ENCODE results near the gene SST. TPM values are rescaled to one million over a fixed set of nuclear protein-coding genes. Genes with fewer than 3 reads are reported as not detected.

The SST gene
- total and polyA plus RNA-seq, 4 donors, result not detected

GRCh38 chr3:187693431-187693830, 23.2 kb upstream of the SST start:
- no peak overlapping the region for H3K4me3 ChIP-seq (ENCODE audit: low read depth in 1 of 3, low read length in 3 of 3)
- no peak for TF ChIP-seq JUND (IDR thresholded peaks at IDR 0.05)
- no peak for TF ChIP-seq RXRA (IDR thresholded peaks at IDR 0.05)
- TF ChIP-seq NR2F2 (IDR thresholded peaks at IDR 0.05), result no peak
- no peak for TF ChIP-seq ZBTB33 (IDR thresholded peaks at IDR 0.05)
- TF ChIP-seq TAF1 (conservative IDR thresholded peaks at IDR 0.05), result no peak
- no peak for TF ChIP-seq FOXA1 (IDR thresholded peaks at IDR 0.05)
- no peak for TF ChIP-seq REST (IDR thresholded peaks at IDR 0.05)
- TF ChIP-seq, protein P1, sequence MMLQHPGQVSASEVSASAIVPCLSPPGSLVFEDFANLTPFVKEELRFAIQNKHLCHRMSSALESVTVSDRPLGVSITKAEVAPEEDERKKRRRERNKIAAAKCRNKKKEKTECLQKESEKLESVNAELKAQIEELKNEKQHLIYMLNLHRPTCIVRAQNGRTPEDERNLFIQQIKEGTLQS (IDR thresholded peaks at IDR 0.05), result no peak

DNA sequence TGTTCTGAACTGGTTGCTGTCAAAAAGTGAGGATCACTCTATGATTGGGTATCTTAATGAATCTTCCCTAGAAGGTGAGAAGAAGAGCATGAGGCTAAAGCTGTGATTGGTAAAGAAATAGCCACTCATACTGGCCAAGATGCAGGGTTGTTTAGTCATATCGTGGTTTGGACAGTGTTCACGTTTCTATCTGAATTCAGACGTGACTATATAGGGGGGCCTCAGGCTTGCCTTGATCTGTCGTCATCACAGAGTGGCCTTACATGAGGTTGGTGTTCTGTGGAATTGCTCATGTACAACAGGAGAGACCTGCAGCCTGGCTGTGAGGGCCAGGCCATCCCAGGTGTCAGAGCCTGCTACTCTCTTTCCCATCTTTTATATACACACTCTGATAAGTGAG, 19.8 kb upstream of the SST start:
- Histone ChIP-seq H3K4me1 (ENCODE audit: control insufficient read depth in 4 of 4, insufficient read depth in 4 of 4, low read length in 3 of 4) (no peaks in the 10 kb centered on the region), H3K36me3 (ENCODE audit: control insufficient read depth in 4 of 4, insufficient read depth in 3 of 4, low read depth in 1 of 4, low read length in 3 of 4) (no peaks in the 10 kb centered on the region), H3K9ac (ENCODE audit: low read depth in 1 of 2, low read length in 2 of 2) (no peak overlapping the region), H3K9me3 (ENCODE audit: control insufficient read depth in 4 of 4, low read length in 3 of 4) (peaks cover 0 to 1% (median 0%) of the 10 kb centered on the region in 4 donors), H3K4me3 (ENCODE audit: low read depth in 1 of 3, low read length in 3 of 3) (no peak overlapping the region), H3K27ac (ENCODE audit: low read depth in 1 of 2, low read length in 2 of 2) (no peak overlapping the region), H3K27me3 (ENCODE audit: control insufficient read depth in 4 of 4, insufficient read depth in 4 of 4, low read length in 3 of 4) (no peaks in the 10 kb centered on the region)
- TF ChIP-seq HNF4G (IDR thresholded peaks at IDR 0.05), result no peak
- no peak for DNase-seq (ENCODE audit: low spot score)
- WGBS, result 77% methylated on average over 4 of the region's 4 CpGs

More at GRCh38 chr3:187693431-187693830, 23.2 kb upstream of the SST start:
- Histone ChIP-seq H3K9me3 (ENCODE audit: control insufficient read depth in 4 of 4, low read length in 3 of 4) (no peaks in the 10 kb centered on the region), H3K4me1 (ENCODE audit: control insufficient read depth in 4 of 4, insufficient read depth in 4 of 4, low read length in 3 of 4) (no peaks in the 10 kb centered on the region), H3K27ac (ENCODE audit: low read depth in 1 of 2, low read length in 2 of 2) (no peak overlapping the region), H3K36me3 (ENCODE audit: control insufficient read depth in 4 of 4, insufficient read depth in 3 of 4, low read depth in 1 of 4, low read length in 3 of 4) (no peaks in the 10 kb centered on the region), H3K27me3 (ENCODE audit: control insufficient read depth in 4 of 4, insufficient read depth in 4 of 4, low read length in 3 of 4) (no peaks in the 10 kb centered on the region), H3K9ac (ENCODE audit: low read depth in 1 of 2, low read length in 2 of 2) (no peak overlapping the region)
- 95% methylated on average over 1 of the region's 1 CpG for WGBS
- no peak for DNase-seq (ENCODE audit: low spot score)

- no peak for DNase-seq (ENCODE audit: low spot score)
- Histone ChIP-seq H3K9me3 (ENCODE audit: control insufficient read depth in 4 of 4, low read length in 3 of 4) (peaks cover 0 to 1% (median 0%) of the 10 kb centered on the region in 4 donors), H3K4me1 (ENCODE audit: control insufficient read depth in 4 of 4, insufficient read depth in 4 of 4, low read length in 3 of 4) (no peaks in the 10 kb centered on the region), H3K9ac (ENCODE audit: low read depth in 1 of 2, low read length in 2 of 2) (no peak overlapping the region), H3K36me3 (ENCODE audit: control insufficient read depth in 4 of 4, insufficient read depth in 3 of 4, low read depth in 1 of 4, low read length in 3 of 4) (no peaks in the 10 kb centered on the region), H3K4me3 (ENCODE audit: low read depth in 1 of 3, low read length in 3 of 3) (no peak overlapping the region), H3K27me3 (ENCODE audit: control insufficient read depth in 4 of 4, insufficient read depth in 4 of 4, low read length in 3 of 4) (no peaks in the 10 kb centered on the region), H3K27ac (ENCODE audit: low read depth in 1 of 2, low read length in 2 of 2) (no peak overlapping the region)
- 90% methylated on average over 5 of the region's 5 CpGs for WGBS
- TF ChIP-seq REST (IDR thresholded peaks at IDR 0.05) (no peak), GABPA (IDR thresholded peaks at IDR 0.05 in 1 of 2, conservative IDR thresholded peaks at IDR 0.05 in 1 of 2) (no peak), HNF4A (conservative IDR thresholded peaks at IDR 0.05) (no peak), TAF1 (conservative IDR thresholded peaks at IDR 0.05) (no peak), JUND (IDR thresholded peaks at IDR 0.05) (no peak), SP1 (IDR thresholded peaks at IDR 0.05) (no peak), MAX (IDR thresholded peaks at IDR 0.05) (no peak), HNF4G (IDR thresholded peaks at IDR 0.05) (no peak), ZBTB33 (IDR thresholded peaks at IDR 0.05) (no peak), YY1 (IDR thresholded peaks at IDR 0.05) (no peak), RXRA (IDR thresholded peaks at IDR 0.05) (no peak), FOXA1 (IDR thresholded peaks at IDR 0.05) (no peak), RAD21 (IDR thresholded peaks at IDR 0.05) (no peak)
Measured at GRCh38 chr3:187686621-187687273, 16.6 kb upstream of the SST start.

Data from liver (tissue), 9 donors.